Upper lobe of left lung (tissue), 6 donors: ENCODE results near the gene TP53AIP1. TPM values are rescaled to one million over a fixed set of nuclear protein-coding genes. Genes with fewer than 3 reads are reported as not detected.

Source experiments
- ATAC-seq, 2 donors: fragments of 200-7000 bp; cut with Tn5 transposase; one replicate each; pipeline ENCODE4 v1.9.1; 2022; ENCODE audit warnings: mild to moderate bottlenecking in 2 of 2, moderate library complexity in 2 of 2; ENCODE audit not compliant: low FRiP score in 2 of 2
- DNase-seq, 2 donors: peaks; one replicate each; pipeline ENCODE4 v3.0.0-alpha.2; 2019 to 2020
- H3K27ac ChIP-seq, 4 donors: fragments of 200-600 bp; sonication (generic); one replicate each; pipeline ENCODE4 v1.5.1; 2016 to 2019
- H3K27me3 ChIP-seq, 4 donors: fragments of 200-600 bp; sonication (generic); one replicate each; pipeline ENCODE4 v1.5.1; 2017 to 2019
- H3K36me3 ChIP-seq, 4 donors: fragments of 200-600 bp; sonication (generic); one replicate each; pipeline ENCODE4 v1.5.1; 2016 to 2019
- H3K4me1 ChIP-seq, 4 donors: fragments of 200-600 bp; sonication (generic); one replicate each; pipeline ENCODE4 v1.5.1; 2018 to 2019
- H3K4me3 ChIP-seq, 4 donors: fragments of 200-600 bp; sonication (generic); one replicate each; pipeline ENCODE4 v1.5.1; 2017 to 2019; ENCODE audit warnings: mild to moderate bottlenecking in 2 of 4, moderate library complexity in 1 of 4
- H3K9me3 ChIP-seq, 4 donors: fragments of 200-600 bp; sonication (generic); one replicate each; pipeline ENCODE4 v1.5.1; 2018 to 2019
- CTCF ChIP-seq, 6 experiments: fragments of 450-650 bp in 4 of 6; fragments of 200-600 bp in 2 of 6; sonication (generic) in 2 of 6; IDR thresholded peaks; one replicate each; pipeline ENCODE4 v1.5.1; 2016 to 2019; ENCODE audit warnings: antibody characterized with exemption in 6 of 6
- EP300 ChIP-seq, 4 donors: sonication (generic); formaldehyde crosslinking; IDR thresholded peaks; one replicate each; pipeline ENCODE4 v1.5.1; 2017; ENCODE audit warnings: antibody characterized with exemption in 4 of 4, control low read depth in 2 of 4
- POLR2A ChIP-seq, 4 donors: fragments of 450-650 bp; IDR thresholded peaks; one replicate each; pipeline ENCODE4 v1.5.1; 2016 to 2017; ENCODE audit warnings: antibody characterized with exemption in 4 of 4, mild to moderate bottlenecking in 2 of 4
- POLR2AphosphoS5 ChIP-seq, 2 donors: sonication (generic); formaldehyde crosslinking; IDR thresholded peaks; one replicate each; pipeline ENCODE4 v1.5.1; 2017; ENCODE audit warnings: antibody characterized with exemption in 2 of 2
- WGBS, 2 donors: methylation state at CpG; one replicate each; pipeline ENCODE4 v1.1.5; 2017 to 2018; 5-methylcytosine and 5-hydroxymethylcytosine counted together
- total RNA-seq, 6 donors: library from RNA; depleted of rRNA in 4 of 6; stranded (reverse); fragments of >200 nt in 4 of 6; gene quantifications; one replicate each; pipeline versions ENCODE4 v1.1.0 to v1.2.1, GENCODE V29; 2016 to 2021
- donor health status: DM: no; HTN: no; CAD: no; lungs with moderate emphysema.
- donor health status: DM: no; HTN: yes; CAD: no; lungs with severe emphysema.

TP53AIP1 gene
- total RNA-seq, 6 donors from 2014 or later: 0.89 TPM; not detected in 5

DNA sequence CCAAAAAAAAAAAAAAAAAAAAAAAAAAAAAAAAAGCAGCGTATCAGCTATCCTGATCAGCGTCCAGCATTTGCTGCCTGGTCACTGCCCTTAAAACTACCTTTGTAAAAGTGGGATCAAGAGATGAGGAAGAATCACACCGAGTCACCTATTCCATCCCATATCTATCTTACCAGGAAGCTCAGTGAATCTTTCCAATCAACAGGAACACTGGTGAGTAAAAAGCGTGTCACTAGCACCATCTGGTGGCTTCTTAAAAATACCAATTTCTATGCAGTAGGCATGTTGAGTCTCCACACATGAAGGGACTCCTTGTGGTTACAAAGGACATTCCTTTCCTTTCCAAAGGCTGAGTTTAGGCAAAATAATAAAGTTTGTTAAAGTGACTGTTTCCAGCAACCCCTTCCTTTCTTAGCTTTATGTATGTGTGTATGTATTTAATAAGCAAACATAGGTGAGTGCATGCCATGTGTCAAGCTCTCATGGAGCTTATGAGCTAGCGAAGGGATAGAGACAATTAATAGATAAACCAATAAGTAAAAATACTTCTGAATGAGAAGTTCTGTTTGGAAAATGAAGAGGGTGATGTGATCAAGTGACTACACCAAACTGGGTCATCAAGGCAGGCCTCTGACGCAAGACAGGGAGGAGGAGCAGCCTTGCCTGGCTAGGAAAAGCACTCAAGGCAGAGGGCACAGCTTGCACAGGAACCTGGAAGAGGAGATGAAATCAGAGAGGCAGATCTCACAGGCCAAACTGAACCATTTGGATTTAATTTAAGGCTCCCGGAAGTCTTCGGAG lies 13.9 kb upstream of the TP53AIP1 start:
- no peak overlapping the region for H3K27ac ChIP-seq
- H3K27me3 ChIP-seq: no peaks in the 10 kb centered on the region
- 48 to 51% methylated on average over 8 of the region's 8 CpGs for WGBS, 2 donors
- ATAC-seq (peak; percentile 57 to 86), DNase-seq (no peak)
- H3K36me3 ChIP-seq: no peaks in the 10 kb centered on the region
- no peak for TF ChIP-seq POLR2A (IDR thresholded peaks at IDR 0.05)
- TF ChIP-seq EP300 (IDR thresholded peaks at IDR 0.05): no peak
- no peak for TF ChIP-seq POLR2AphosphoS5 (IDR thresholded peaks at IDR 0.05)
- TF ChIP-seq CTCF (IDR thresholded peaks at IDR 0.05): peak; percentile 35 to 86 (median 68)
- no peaks in the 10 kb centered on the region for H3K9me3 ChIP-seq
- H3K4me1 ChIP-seq: no peaks in the 10 kb centered on the region
- H3K4me3 ChIP-seq: no peak overlapping the region

GRCh38 chr11:128955636-128956035 lies 13.0 kb upstream of the TP53AIP1 start:
- H3K27me3 ChIP-seq: no peaks in the 10 kb centered on the region
- TF ChIP-seq EP300 (IDR thresholded peaks at IDR 0.05) (no peak), CTCF (IDR thresholded peaks at IDR 0.05) (no peak), POLR2AphosphoS5 (IDR thresholded peaks at IDR 0.05) (no peak), POLR2A (IDR thresholded peaks at IDR 0.05) (no peak)
- H3K9me3 ChIP-seq: no peaks in the 10 kb centered on the region
- no peak for ATAC-seq
- no peak overlapping the region for H3K4me3 ChIP-seq
- 55 to 61% methylated on average over 3 of the region's 3 CpGs for WGBS, 2 donors
- no peaks in the 10 kb centered on the region for H3K36me3 ChIP-seq
- no peaks in the 10 kb centered on the region for H3K4me1 ChIP-seq
- DNase-seq: no peak
- H3K27ac ChIP-seq: no peak overlapping the region

GRCh38 chr11:128953151-128953550 lies 10.5 kb upstream of the TP53AIP1 start:
- Histone ChIP-seq H3K9me3 (no peaks in the 10 kb centered on the region), H3K4me1 (no peaks in the 10 kb centered on the region), H3K36me3 (no peaks in the 10 kb centered on the region), H3K4me3 (no peak overlapping the region), H3K27me3 (no peaks in the 10 kb centered on the region), H3K27ac (no peak overlapping the region)
- ATAC-seq: peak in 1 of 2 donors; percentile 21
- TF ChIP-seq CTCF (IDR thresholded peaks at IDR 0.05) (no peak), EP300 (IDR thresholded peaks at IDR 0.05) (no peak), POLR2A (IDR thresholded peaks at IDR 0.05) (no peak), POLR2AphosphoS5 (IDR thresholded peaks at IDR 0.05) (no peak)
- 91 to 93% methylated on average over 16 of the region's 16 CpGs for WGBS, 2 donors
- no peak for DNase-seq

DNA sequence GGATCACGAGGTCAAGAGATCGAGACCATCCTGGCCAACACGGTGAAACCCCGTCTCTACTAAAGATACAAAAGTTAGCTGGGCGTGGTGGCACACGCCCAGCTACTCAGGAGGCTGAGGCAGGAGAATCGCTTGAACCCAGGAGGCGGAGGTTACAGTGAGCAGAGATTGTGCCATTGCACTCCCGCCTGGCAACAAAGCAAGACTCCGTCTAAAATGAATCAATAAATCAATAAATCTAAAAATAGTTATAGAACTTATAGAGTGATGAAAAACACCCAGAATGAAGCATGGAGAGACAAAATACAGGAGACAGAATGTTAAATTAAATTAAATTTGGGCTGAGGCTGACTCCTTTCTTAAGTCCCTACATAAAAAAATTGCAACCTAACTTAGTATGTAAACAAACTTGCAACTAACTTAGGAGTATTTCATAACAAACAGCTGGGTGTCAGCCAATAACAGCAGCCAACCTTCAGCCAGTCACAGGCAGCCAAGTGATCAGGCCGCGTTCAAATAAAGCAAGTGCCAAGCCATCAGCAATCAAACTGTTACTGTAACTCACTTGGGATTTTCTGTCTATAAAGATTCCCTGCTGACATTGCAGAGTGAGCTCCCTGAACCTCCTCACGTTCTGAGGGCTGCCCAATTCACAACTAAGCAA lies 7.3 kb upstream of the TP53AIP1 start:
- TF ChIP-seq EP300 (IDR thresholded peaks at IDR 0.05) (no peak), CTCF (IDR thresholded peaks at IDR 0.05) (no peak), POLR2A (IDR thresholded peaks at IDR 0.05) (no peak), POLR2AphosphoS5 (IDR thresholded peaks at IDR 0.05) (no peak)
- Histone ChIP-seq H3K36me3 (no peaks in the 10 kb centered on the region), H3K4me3 (no peak overlapping the region), H3K9me3 (no peaks in the 10 kb centered on the region), H3K27ac (no peak overlapping the region), H3K4me1 (no peaks in the 10 kb centered on the region), H3K27me3 (no peaks in the 10 kb centered on the region)
- ATAC-seq (no peak), DNase-seq (no peak)
- 72 to 85% methylated on average over 13 of the region's 13 CpGs for WGBS, 2 donors
